Astrocyte (in vitro differentiated cells and primary cell): Measurements from ENCODE around the gene CERK. TPM values are rescaled to one million over a fixed set of nuclear protein-coding genes. Genes with fewer than 3 reads are reported as not detected.

Experiments used
- DNase-seq: peaks from one replicate; pipeline ENCODE4 v3.0.0-alpha.2; 2010; ENCODE audit warnings: low read depth
- FAIRE-seq: peaks from 2 replicates; lab custom pipeline; 2011; peaks lifted over from hg19 to GRCh38; lab: Jason Lieb, UNC
- H2AFZ ChIP-seq: 2 replicates; pipeline ENCODE4 v1.6.0; 2012; ENCODE audit warnings: low read depth, low read length, inconsistent platforms
- H3K27ac ChIP-seq: 2 replicates; pipeline ENCODE4 v1.5.1; 2011; ENCODE audit warnings: low read depth, low read length, inconsistent platforms
- H3K27me3 ChIP-seq: 2 replicates; pipeline ENCODE4 v1.6.0; 2011; ENCODE audit warnings: low read length, inconsistent platforms; ENCODE audit not compliant: insufficient read depth
- H3K36me3 ChIP-seq: 2 replicates; pipeline ENCODE4 v1.5.1; 2011; ENCODE audit warnings: low read length, inconsistent platforms; ENCODE audit not compliant: insufficient read depth
- H3K4me1 ChIP-seq: 2 replicates; pipeline ENCODE4 v1.5.1; 2011; ENCODE audit warnings: low read length, inconsistent platforms; ENCODE audit not compliant: insufficient read depth
- H3K4me2 ChIP-seq: 2 replicates; pipeline ENCODE4 v1.6.0; 2012; ENCODE audit warnings: low read length, inconsistent platforms
- H3K4me3 ChIP-seq: 2 replicates; pipeline ENCODE4 v1.5.1; 2011; ENCODE audit warnings: low read depth, mild to moderate bottlenecking, low read length, inconsistent platforms; ENCODE audit not compliant: insufficient read depth
- H3K79me2 ChIP-seq: 2 replicates; pipeline ENCODE4 v1.6.0; 2012; ENCODE audit warnings: mild to moderate bottlenecking, low read length, inconsistent platforms; ENCODE audit not compliant: insufficient read depth
- H3K9ac ChIP-seq: 2 replicates; pipeline ENCODE4 v1.6.0; 2012; ENCODE audit warnings: mild to moderate bottlenecking, low read length, inconsistent platforms
- H3K9me3 ChIP-seq: 2 replicates; pipeline ENCODE4 v1.5.1; 2012; ENCODE audit warnings: low read depth, mild to moderate bottlenecking, low read length, inconsistent platforms; ENCODE audit not compliant: insufficient read depth
- H4K20me1 ChIP-seq: 2 replicates; pipeline ENCODE4 v1.6.0; 2012; ENCODE audit warnings: low read length, inconsistent platforms; ENCODE audit not compliant: insufficient read depth
- H3K27ac Mint-ChIP-seq: one replicate; pipeline ENCODE4 v1.8.0; 2021; ENCODE audit warnings: mild to moderate bottlenecking, mixed read lengths; ENCODE audit not compliant: unreplicated experiment
- H3K27me3 Mint-ChIP-seq: one replicate; pipeline ENCODE4 v1.8.0; 2021; ENCODE audit warnings: low read depth, mixed read lengths; ENCODE audit not compliant: unreplicated experiment
- H3K36me3 Mint-ChIP-seq: one replicate; pipeline ENCODE4 v1.8.0; 2021; ENCODE audit warnings: low read depth, mixed read lengths; ENCODE audit not compliant: unreplicated experiment
- H3K4me1 Mint-ChIP-seq: one replicate; pipeline ENCODE4 v1.8.0; 2021; ENCODE audit warnings: low read depth, mixed read lengths; ENCODE audit not compliant: unreplicated experiment
- H3K4me3 Mint-ChIP-seq: one replicate; pipeline ENCODE4 v1.8.0; 2021; ENCODE audit warnings: mild to moderate bottlenecking, moderate library complexity, mixed read lengths; ENCODE audit not compliant: unreplicated experiment
- H3K9me3 Mint-ChIP-seq: one replicate; pipeline ENCODE4 v1.8.0; 2021; ENCODE audit warnings: mild to moderate bottlenecking, mixed read lengths; ENCODE audit not compliant: unreplicated experiment
- CTCF ChIP-seq: IDR thresholded peaks from 2 replicates; pipeline ENCODE4 v1.5.1; 2011; ENCODE audit warnings: low read depth, mild to moderate bottlenecking, inconsistent platforms, low read length, moderate library complexity; ENCODE audit not compliant: insufficient read depth
- EZH2 ChIP-seq: IDR thresholded peaks from 2 replicates; pipeline ENCODE4 v1.6.1; 2012; ENCODE audit warnings: mild to moderate bottlenecking, low read length, inconsistent platforms; ENCODE audit not compliant: insufficient read depth
- total RNA-seq: library from RNA; stranded (reverse); gene quantifications from 2 replicates; pipeline ENCODE4 v1.2.1, GENCODE V29; 2021

The CERK gene
- total RNA-seq, 1 donor from 2014 or later = 23.2 TPM

DNA sequence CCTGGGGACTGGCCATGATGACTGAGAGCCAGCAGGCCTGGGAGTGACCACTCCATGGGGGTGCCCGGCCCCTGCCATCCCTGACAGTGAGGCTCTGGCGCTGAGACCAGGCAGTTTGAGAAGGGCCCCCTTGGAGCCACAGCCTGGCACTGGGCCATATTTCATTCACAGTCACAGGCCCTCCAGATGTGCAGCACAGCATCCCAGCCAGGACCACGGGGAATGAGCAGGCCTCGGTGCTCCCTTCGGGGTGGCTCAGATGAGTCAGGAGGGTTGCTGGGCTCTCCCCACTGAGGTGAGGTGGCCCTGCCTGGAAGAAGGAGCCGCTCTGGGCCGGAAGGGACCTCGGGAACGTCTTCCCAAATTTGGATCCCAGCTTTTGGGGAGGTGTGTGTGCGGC, 64.8 kb downstream of the CERK start:
- Histone ChIP-seq H3K9ac (no peak overlapping the region), H3K79me2 (no peaks in the 10 kb centered on the region), H3K4me3 (no peak overlapping the region), H4K20me1 (no peaks in the 10 kb centered on the region), H2AFZ (no peak overlapping the region), H3K4me1 (peaks cover 8% of the 10 kb centered on the region), H3K9me3 (no peaks in the 10 kb centered on the region), H3K36me3 (no peaks in the 10 kb centered on the region), H3K27me3 (no peaks in the 10 kb centered on the region), H3K4me2 (no peak overlapping the region), H3K27ac (no peak overlapping the region)
- Mint-ChIP-seq H3K4me1 (no peaks in the 10 kb centered on the region), H3K36me3 (no peaks in the 10 kb centered on the region), H3K27me3 (no peaks in the 10 kb centered on the region), H3K4me3 (no peak overlapping the region), H3K27ac (no peak overlapping the region), H3K9me3 (no peaks in the 10 kb centered on the region)
- no peak for TF ChIP-seq EZH2
- TF ChIP-seq CTCF = no peak
- no peak for DNase-seq
- FAIRE-seq = no peak

- no peak for FAIRE-seq
Measured at GRCh38 chr22:46672731-46673130, 65.3 kb downstream of the CERK start.

More at GRCh38 chr22:46672731-46673130, 65.3 kb downstream of the CERK start:
- Mint-ChIP-seq H3K4me1 (no peaks in the 10 kb centered on the region), H3K36me3 (no peaks in the 10 kb centered on the region), H3K9me3 (no peaks in the 10 kb centered on the region), H3K4me3 (no peak overlapping the region), H3K27me3 (no peaks in the 10 kb centered on the region), H3K27ac (no peak overlapping the region)
- Histone ChIP-seq H3K9me3 (no peaks in the 10 kb centered on the region), H3K79me2 (no peaks in the 10 kb centered on the region), H3K4me1 (peaks cover 8% of the 10 kb centered on the region), H3K9ac (no peak overlapping the region), H3K36me3 (no peaks in the 10 kb centered on the region), H4K20me1 (no peaks in the 10 kb centered on the region), H3K27ac (no peak overlapping the region), H2AFZ (no peak overlapping the region), H3K4me3 (no peak overlapping the region), H3K4me2 (no peak overlapping the region), H3K27me3 (no peaks in the 10 kb centered on the region)
- no peak for DNase-seq
- TF ChIP-seq EZH2 = no peak
- TF ChIP-seq CTCF = no peak
